Measurements from ENCODE around the gene SRSF3.

Gene SRSF3

DNA sequence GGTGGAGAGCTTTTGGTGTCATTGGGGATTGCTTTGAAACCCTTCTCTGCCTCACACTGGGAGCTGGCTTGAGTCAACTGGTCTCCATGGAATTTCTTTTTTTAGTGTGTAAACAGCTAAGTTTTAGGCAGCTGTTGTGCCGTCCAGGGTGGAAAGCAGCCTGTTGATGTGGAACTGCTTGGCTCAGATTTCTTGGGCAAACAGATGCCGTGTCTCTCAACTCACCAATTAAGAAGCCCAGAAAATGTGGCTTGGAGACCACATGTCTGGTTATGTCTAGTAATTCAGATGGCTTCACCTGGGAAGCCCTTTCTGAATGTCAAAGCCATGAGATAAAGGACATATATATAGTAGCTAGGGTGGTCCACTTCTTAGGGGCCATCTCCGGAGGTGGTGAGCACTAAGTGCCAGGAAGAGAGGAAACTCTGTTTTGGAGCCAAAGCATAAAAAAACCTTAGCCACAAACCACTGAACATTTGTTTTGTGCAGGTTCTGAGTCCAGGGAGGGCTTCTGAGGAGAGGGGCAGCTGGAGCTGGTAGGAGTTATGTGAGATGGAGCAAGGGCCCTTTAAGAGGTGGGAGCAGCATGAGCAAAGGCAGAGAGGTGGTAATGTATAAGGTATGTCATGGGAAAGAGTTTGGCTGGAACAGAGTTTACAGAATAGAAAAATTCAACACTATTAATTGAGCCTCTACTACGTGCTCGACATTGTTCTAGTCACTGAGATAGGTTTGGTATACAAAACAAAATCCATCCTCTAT lies 31.2 kb downstream of the SRSF3 start:
- TF ChIP-seq SIN3A (IDR thresholded peaks at IDR 0.05; ENCODE audit: borderline replicate concordance, insufficient read depth, low read length), result no peak
- TF ChIP-seq, protein P1, sequence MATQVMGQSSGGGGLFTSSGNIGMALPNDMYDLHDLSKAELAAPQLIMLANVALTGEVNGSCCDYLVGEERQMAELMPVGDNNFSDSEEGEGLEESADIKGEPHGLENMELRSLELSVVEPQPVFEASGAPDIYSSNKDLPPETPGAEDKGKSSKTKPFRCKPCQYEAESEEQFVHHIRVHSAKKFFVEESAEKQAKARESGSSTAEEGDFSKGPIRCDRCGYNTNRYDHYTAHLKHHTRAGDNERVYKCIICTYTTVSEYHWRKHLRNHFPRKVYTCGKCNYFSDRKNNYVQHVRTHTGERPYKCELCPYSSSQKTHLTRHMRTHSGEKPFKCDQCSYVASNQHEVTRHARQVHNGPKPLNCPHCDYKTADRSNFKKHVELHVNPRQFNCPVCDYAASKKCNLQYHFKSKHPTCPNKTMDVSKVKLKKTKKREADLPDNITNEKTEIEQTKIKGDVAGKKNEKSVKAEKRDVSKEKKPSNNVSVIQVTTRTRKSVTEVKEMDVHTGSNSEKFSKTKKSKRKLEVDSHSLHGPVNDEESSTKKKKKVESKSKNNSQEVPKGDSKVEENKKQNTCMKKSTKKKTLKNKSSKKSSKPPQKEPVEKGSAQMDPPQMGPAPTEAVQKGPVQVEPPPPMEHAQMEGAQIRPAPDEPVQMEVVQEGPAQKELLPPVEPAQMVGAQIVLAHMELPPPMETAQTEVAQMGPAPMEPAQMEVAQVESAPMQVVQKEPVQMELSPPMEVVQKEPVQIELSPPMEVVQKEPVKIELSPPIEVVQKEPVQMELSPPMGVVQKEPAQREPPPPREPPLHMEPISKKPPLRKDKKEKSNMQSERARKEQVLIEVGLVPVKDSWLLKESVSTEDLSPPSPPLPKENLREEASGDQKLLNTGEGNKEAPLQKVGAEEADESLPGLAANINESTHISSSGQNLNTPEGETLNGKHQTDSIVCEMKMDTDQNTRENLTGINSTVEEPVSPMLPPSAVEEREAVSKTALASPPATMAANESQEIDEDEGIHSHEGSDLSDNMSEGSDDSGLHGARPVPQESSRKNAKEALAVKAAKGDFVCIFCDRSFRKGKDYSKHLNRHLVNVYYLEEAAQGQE (IDR thresholded peaks at IDR 0.05; ENCODE audit: insufficient read depth in 1 of 2, low read depth in 2 of 2, low read length in 2 of 2), result no peak
- no peak for TF ChIP-seq FOXP2 (optimal IDR thresholded peaks at IDR 0.05; ENCODE audit: borderline replicate concordance, extremely low read depth, extremely low read length, insufficient read depth)
- TF ChIP-seq POLR2AphosphoS5 (IDR thresholded peaks at IDR 0.05; ENCODE audit: low read depth, low read length), result no peak
- no peak for TF ChIP-seq TAF1 (IDR thresholded peaks at IDR 0.05; ENCODE audit: borderline replicate concordance, insufficient read depth, low read length)

DNA sequence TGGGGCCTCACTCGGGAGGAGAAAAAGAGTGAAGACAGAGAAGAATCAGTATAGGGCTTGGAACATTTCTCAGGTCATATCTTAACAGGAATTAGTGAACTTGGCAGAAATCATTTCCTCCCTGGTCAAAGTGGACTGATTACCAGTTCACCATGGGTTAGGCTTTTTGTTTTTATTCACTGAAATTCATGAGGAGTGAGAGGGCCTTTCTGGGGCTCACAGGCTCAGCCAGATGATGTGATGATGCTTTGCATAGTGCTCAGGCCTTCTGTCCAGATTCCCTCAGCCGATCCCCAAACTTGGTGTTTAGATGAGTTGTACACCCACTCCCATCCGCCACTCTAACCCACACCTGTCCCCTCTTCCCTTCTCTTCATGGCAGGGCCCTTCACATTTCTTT lies 32.5 kb downstream of the SRSF3 start:
- TF ChIP-seq TAF1 (IDR thresholded peaks at IDR 0.05; ENCODE audit: borderline replicate concordance, insufficient read depth, low read length), result no peak
- TF ChIP-seq, protein P1 (IDR thresholded peaks at IDR 0.05; ENCODE audit: insufficient read depth in 1 of 2, low read depth in 2 of 2, low read length in 2 of 2), result no peak
- TF ChIP-seq FOXP2 (optimal IDR thresholded peaks at IDR 0.05; ENCODE audit: borderline replicate concordance, extremely low read depth, extremely low read length, insufficient read depth), result no peak
- no peak for TF ChIP-seq SIN3A (IDR thresholded peaks at IDR 0.05; ENCODE audit: borderline replicate concordance, insufficient read depth, low read length)
- no peak for TF ChIP-seq POLR2AphosphoS5 (IDR thresholded peaks at IDR 0.05; ENCODE audit: low read depth, low read length)

DNA sequence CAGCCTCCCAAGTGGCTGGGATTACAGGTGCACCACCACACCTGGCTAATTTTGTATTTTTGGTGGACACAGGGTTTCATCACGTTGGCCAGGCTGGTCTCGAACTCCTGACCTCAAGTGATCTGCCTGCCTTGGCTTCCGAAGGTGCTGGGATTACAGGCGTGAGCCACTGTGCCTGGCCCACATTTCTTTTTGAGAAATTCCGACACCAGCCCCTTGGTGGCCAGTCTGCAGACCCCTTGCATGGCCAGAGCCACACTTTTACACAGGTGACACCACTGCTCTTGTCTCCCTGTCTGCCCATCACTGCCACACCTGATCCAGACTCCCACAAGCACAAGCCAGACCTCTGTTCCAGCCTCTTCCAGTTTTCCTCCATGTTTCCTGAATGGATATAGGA lies 33.0 kb downstream of the SRSF3 start:
- TF ChIP-seq SIN3A (IDR thresholded peaks at IDR 0.05; ENCODE audit: borderline replicate concordance, insufficient read depth, low read length) (no peak), TAF1 (IDR thresholded peaks at IDR 0.05; ENCODE audit: borderline replicate concordance, insufficient read depth, low read length) (no peak), FOXP2 (optimal IDR thresholded peaks at IDR 0.05; ENCODE audit: borderline replicate concordance, extremely low read depth, extremely low read length, insufficient read depth) (no peak), POLR2AphosphoS5 (IDR thresholded peaks at IDR 0.05; ENCODE audit: low read depth, low read length) (no peak)
- TF ChIP-seq, protein P1 (IDR thresholded peaks at IDR 0.05; ENCODE audit: insufficient read depth in 1 of 2, low read depth in 2 of 2, low read length in 2 of 2), result no peak

DNA sequence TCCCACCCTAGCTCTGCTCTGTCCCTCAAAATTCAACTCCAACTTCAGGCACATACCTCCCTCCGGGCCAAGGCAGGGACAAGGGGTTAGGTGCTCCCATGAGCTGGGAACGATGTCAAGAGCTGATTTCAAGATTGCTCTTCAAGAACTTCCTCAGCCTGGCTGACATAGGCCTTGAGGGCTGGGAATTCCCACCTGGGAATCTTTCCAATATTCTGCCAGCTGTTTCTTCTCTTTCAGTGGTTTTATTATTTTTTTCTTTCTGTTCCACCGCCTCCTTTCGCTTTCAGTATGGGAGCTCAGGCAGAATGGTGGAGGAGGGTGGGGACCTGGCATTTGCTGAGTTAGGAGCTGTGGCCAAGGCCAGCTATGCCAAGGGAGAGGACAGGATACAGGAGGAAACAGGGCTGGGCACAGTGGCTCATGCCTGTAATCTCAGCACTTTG lies 33.7 kb downstream of the SRSF3 start:
- TF ChIP-seq SIN3A (IDR thresholded peaks at IDR 0.05; ENCODE audit: borderline replicate concordance, insufficient read depth, low read length) (no peak), FOXP2 (optimal IDR thresholded peaks at IDR 0.05; ENCODE audit: borderline replicate concordance, extremely low read depth, extremely low read length, insufficient read depth) (no peak), POLR2AphosphoS5 (IDR thresholded peaks at IDR 0.05; ENCODE audit: low read depth, low read length) (no peak), TAF1 (IDR thresholded peaks at IDR 0.05; ENCODE audit: borderline replicate concordance, insufficient read depth, low read length) (no peak)
- TF ChIP-seq, protein P1 (IDR thresholded peaks at IDR 0.05; ENCODE audit: insufficient read depth in 1 of 2, low read depth in 2 of 2, low read length in 2 of 2), result no peak

Measured in PFSK-1 (cell line).